GM12872 (cell line): Measurements from ENCODE around the gene COL1A1.

Experiments
- CTCF ChIP-seq: IDR thresholded peaks from 3 replicates; pipeline ENCODE4 v1.5.1; 2011; ENCODE audit warnings: low read depth, mild to moderate bottlenecking, low read length, moderate library complexity; ENCODE audit not compliant: insufficient read depth

The COL1A1 gene

GRCh38 chr17:50196826-50197225 is 4.6 kb downstream of the COL1A1 start:
- no peak for TF ChIP-seq CTCF

- no peak for TF ChIP-seq CTCF
Observed at GRCh38 chr17:50196036-50196435, 5.4 kb downstream of the COL1A1 start.

- TF ChIP-seq CTCF = peak; percentile 34; the same call in 2 of the 3 replicates
Observed at GRCh38 chr17:50194934-50195865, 6.2 kb downstream of the COL1A1 start.

- TF ChIP-seq CTCF = no peak
Observed at GRCh38 chr17:50194140-50194933, 7.1 kb downstream of the COL1A1 start.

GRCh38 chr17:50192618-50193291 is 8.7 kb downstream of the COL1A1 start:
- TF ChIP-seq CTCF = no peak

GRCh38 chr17:50192144-50192617 is 9.2 kb downstream of the COL1A1 start:
- no peak for TF ChIP-seq CTCF
